K562 (cell line): ENCODE measurements around the gene KCND2. TPM values are rescaled to one million over a fixed set of nuclear protein-coding genes. Genes with fewer than 3 reads are reported as not detected.

Experiments
- KDM1A ChIP-seq, 2 experiments: fragments of 450-650 bp; IDR thresholded peaks; 2 replicates each; pipeline ENCODE4 v1.6.1; 2016; ENCODE audit warnings: mild to moderate bottlenecking in 2 of 2
- SNRNP70 ChIP-seq: fragments of 200-400 bp; formaldehyde crosslinking; optimal IDR thresholded peaks from 2 replicates; pipeline ENCODE3; 2017; ENCODE audit warnings: low read depth, low read length
- polyA plus RNA-seq, 8 experiments: library from polyadenylated mRNA; depleted of rRNA in 4 of 8; stranded (reverse) in 5 of 8; unstranded in 3 of 8; fragments of >200 nt; fragmentation: Nextera tagmentation in 2 of 8; fragmentation: Illumina TruSeq in 1 of 8; extraction: Ambion mirVana in 2 of 8; extraction: Trizol in 1 of 8; gene quantifications; 2 replicates each; pipeline versions ENCODE4 v1.2.1 to v1.2.3, GENCODE V29; 2011 to 2014; ENCODE audit warnings: inconsistent platforms in 1 of 8, missing spikeins in 1 of 8
- total RNA-seq, 7 experiments: library from RNA; depleted of rRNA in 6 of 7; stranded (reverse); fragments of >200 nt in 6 of 7; fragmentation: Illumina TruSeq in 2 of 7; extraction: Trizol in 2 of 7; gene quantifications; 2 replicates each; pipeline versions ENCODE4 v1.2.1 to v1.2.3, GENCODE V29; 2011 to 2021; ENCODE audit warnings: low replicate concordance in 1 of 7
- TF ChIP-seq, protein P1 (sequence below): sonication (generic); formaldehyde crosslinking; IDR thresholded peaks from 2 replicates; pipeline ENCODE4 v1.8.1; 2023; ENCODE audit warnings: missing genetic modification reagents, mild to moderate bottlenecking, borderline replicate concordance
- TF ChIP-seq, protein P2 (sequence below): fragments of 250-450 bp; sonication (Bioruptor Pico); IDR thresholded peaks from 2 replicates; pipeline ENCODE4 v1.5.0; 2020; ENCODE audit warnings: mild to moderate bottlenecking, borderline replicate concordance

KCND2 gene
- total and polyA plus RNA-seq, 9 of the 15 experiments (the other 6 are each of a cell fraction or from before 2014, with no cell fraction given), result 0.03 to 0.12 TPM; not detected in 7

- TF ChIP-seq, protein P1, sequence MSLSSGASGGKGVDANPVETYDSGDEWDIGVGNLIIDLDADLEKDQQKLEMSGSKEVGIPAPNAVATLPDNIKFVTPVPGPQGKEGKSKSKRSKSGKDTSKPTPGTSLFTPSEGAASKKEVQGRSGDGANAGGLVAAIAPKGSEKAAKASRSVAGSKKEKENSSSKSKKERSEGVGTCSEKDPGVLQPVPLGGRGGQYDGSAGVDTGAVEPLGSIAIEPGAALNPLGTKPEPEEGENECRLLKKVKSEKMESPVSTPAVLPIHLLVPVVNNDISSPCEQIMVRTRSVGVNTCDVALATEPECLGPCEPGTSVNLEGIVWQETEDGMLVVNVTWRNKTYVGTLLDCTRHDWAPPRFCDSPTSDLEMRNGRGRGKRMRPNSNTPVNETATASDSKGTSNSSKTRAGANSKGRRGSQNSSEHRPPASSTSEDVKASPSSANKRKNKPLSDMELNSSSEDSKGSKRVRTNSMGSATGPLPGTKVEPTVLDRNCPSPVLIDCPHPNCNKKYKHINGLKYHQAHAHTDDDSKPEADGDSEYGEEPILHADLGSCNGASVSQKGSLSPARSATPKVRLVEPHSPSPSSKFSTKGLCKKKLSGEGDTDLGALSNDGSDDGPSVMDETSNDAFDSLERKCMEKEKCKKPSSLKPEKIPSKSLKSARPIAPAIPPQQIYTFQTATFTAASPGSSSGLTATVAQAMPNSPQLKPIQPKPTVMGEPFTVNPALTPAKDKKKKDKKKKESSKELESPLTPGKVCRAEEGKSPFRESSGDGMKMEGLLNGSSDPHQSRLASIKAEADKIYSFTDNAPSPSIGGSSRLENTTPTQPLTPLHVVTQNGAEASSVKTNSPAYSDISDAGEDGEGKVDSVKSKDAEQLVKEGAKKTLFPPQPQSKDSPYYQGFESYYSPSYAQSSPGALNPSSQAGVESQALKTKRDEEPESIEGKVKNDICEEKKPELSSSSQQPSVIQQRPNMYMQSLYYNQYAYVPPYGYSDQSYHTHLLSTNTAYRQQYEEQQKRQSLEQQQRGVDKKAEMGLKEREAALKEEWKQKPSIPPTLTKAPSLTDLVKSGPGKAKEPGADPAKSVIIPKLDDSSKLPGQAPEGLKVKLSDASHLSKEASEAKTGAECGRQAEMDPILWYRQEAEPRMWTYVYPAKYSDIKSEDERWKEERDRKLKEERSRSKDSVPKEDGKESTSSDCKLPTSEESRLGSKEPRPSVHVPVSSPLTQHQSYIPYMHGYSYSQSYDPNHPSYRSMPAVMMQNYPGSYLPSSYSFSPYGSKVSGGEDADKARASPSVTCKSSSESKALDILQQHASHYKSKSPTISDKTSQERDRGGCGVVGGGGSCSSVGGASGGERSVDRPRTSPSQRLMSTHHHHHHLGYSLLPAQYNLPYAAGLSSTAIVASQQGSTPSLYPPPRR (CRISPR knock-in tag), result no peak
- TF ChIP-seq KDM1A (IDR thresholded peaks at IDR 0.05) (no peak), SNRNP70 (no peak)
- TF ChIP-seq, protein P2, sequence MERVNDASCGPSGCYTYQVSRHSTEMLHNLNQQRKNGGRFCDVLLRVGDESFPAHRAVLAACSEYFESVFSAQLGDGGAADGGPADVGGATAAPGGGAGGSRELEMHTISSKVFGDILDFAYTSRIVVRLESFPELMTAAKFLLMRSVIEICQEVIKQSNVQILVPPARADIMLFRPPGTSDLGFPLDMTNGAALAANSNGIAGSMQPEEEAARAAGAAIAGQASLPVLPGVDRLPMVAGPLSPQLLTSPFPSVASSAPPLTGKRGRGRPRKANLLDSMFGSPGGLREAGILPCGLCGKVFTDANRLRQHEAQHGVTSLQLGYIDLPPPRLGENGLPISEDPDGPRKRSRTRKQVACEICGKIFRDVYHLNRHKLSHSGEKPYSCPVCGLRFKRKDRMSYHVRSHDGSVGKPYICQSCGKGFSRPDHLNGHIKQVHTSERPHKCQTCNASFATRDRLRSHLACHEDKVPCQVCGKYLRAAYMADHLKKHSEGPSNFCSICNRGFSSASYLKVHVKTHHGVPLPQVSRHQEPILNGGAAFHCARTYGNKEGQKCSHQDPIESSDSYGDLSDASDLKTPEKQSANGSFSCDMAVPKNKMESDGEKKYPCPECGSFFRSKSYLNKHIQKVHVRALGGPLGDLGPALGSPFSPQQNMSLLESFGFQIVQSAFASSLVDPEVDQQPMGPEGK (CRISPR knock-in tag), result no peak
Measured at GRCh38 chr7:120241973-120242372, 31.0 kb upstream of the KCND2 start (continued).
